Activated CD4-positive, alpha-beta T cell treated with anti-CD3 and anti-CD28 coated beads, Interleukin-2, amount 10 ng/mL, durations not matched to agents 24 days and 14 days (primary cell): Measurements from ENCODE around the gene SKA3. TPM values are rescaled to one million over a fixed set of nuclear protein-coding genes. Genes with fewer than 3 reads are reported as not detected.
"Not testable (repeated sequence)": the region's sequence is repeated elsewhere in the genome, so short reads cannot be mapped to it uniquely, and the experiment has no call there.

ENCODE experiments used
- DNase-seq: peaks from one replicate; pipeline ENCODE4 v3.0.0; 2022
- H3K27ac Mint-ChIP-seq: one replicate; pipeline ENCODE4 v1.8.0; 2022; ENCODE audit warnings: mild to moderate bottlenecking, mixed read lengths
- H3K27me3 Mint-ChIP-seq: one replicate; pipeline ENCODE4 v1.8.0; 2022; ENCODE audit warnings: mixed read lengths
- H3K36me3 Mint-ChIP-seq: one replicate; pipeline ENCODE4 v1.8.0; 2022; ENCODE audit warnings: low read depth, mild to moderate bottlenecking, mixed read lengths
- H3K4me1 Mint-ChIP-seq: one replicate; pipeline ENCODE4 v1.8.0; 2021; ENCODE audit warnings: mixed read lengths
- H3K4me3 Mint-ChIP-seq: one replicate; pipeline ENCODE4 v1.8.0; 2022; ENCODE audit warnings: mild to moderate bottlenecking, moderate library complexity, mixed read lengths
- H3K9me3 Mint-ChIP-seq: one replicate; pipeline ENCODE4 v1.8.0; 2021; ENCODE audit warnings: mixed read lengths
- intact Hi-C: fragments of 100-400 bp; cut with micrococcal nuclease; formaldehyde crosslinking; loops from one replicate; pipeline ENCODE4 v1.15.1; 2023
- total RNA-seq: library from RNA; stranded (reverse); gene quantifications from 2 replicates; pipeline ENCODE4 v1.2.3, GENCODE V29; 2022

Gene SKA3
- total RNA-seq, 1 donor from 2014 or later, result 35.6 TPM

- H3K4me3 Mint-ChIP-seq, H3K27ac Mint-ChIP-seq, H3K36me3 Mint-ChIP-seq, H3K9me3 Mint-ChIP-seq, DNase-seq, intact Hi-C loops, H3K4me1 Mint-ChIP-seq: not testable (repeated sequence)
- peaks cover 10% of the 10 kb centered on the region for H3K27me3 Mint-ChIP-seq
Observed at GRCh38 chr13:21197606-21198225, 21.4 kb upstream of the SKA3 start.

GRCh38 chr13:21194756-21195155 is 18.4 kb upstream of the SKA3 start:
- H3K36me3 Mint-ChIP-seq, H3K9me3 Mint-ChIP-seq, H3K4me1 Mint-ChIP-seq, H3K4me3 Mint-ChIP-seq, DNase-seq, intact Hi-C loops, H3K27ac Mint-ChIP-seq: not testable (repeated sequence)
- H3K27me3 Mint-ChIP-seq, result peaks cover 10% of the 10 kb centered on the region

GRCh38 chr13:21186410-21186809 is 10.1 kb upstream of the SKA3 start:
- H3K9me3 Mint-ChIP-seq, DNase-seq, H3K36me3 Mint-ChIP-seq, intact Hi-C loops, H3K27me3 Mint-ChIP-seq, H3K4me1 Mint-ChIP-seq, H3K4me3 Mint-ChIP-seq, H3K27ac Mint-ChIP-seq: not testable (repeated sequence)

GRCh38 chr13:21181671-21182070 is 5.3 kb upstream of the SKA3 start:
- intact Hi-C loops, result loop anchor here (2.0 kb wide), 1 partner anchor 71 kb away; no protein-coding TSS in a partner anchor
- H3K4me1 Mint-ChIP-seq, result peaks cover 10% of the 10 kb centered on the region
- no peak for DNase-seq
- no peak overlapping the region for H3K4me3 Mint-ChIP-seq
- no peaks in the 10 kb centered on the region for H3K9me3 Mint-ChIP-seq
- H3K27me3 Mint-ChIP-seq, result no peaks in the 10 kb centered on the region
- H3K36me3 Mint-ChIP-seq, result peaks cover 20% of the 10 kb centered on the region
- no peak overlapping the region for H3K27ac Mint-ChIP-seq

GRCh38 chr13:21176982-21177284 is 581 bp upstream of the SKA3 start:
- DNase-seq, result no peak
- no peaks in the 10 kb centered on the region for H3K27me3 Mint-ChIP-seq
- intact Hi-C loops, result loop anchor here (1.0 to 10.0 kb wide), 5 partner anchors 122 to 428 kb away; partner anchors contain the start of genes MICU2 and XPO4
- peaks cover 29% of the 10 kb centered on the region for H3K36me3 Mint-ChIP-seq
- peak overlapping the region; percentile 98 for H3K27ac Mint-ChIP-seq
- no peaks in the 10 kb centered on the region for H3K9me3 Mint-ChIP-seq
- H3K4me1 Mint-ChIP-seq, result peaks cover 23% of the 10 kb centered on the region
- H3K4me3 Mint-ChIP-seq, result peak overlapping the region; percentile 99

GRCh38 chr13:21175656-21176214 is 617 bp downstream of the SKA3 start:
- intact Hi-C loops, result loop anchor here (1.0 to 10.0 kb wide), 5 partner anchors 123 to 429 kb away; partner anchors contain the start of genes MICU2 and XPO4
- no peaks in the 10 kb centered on the region for H3K9me3 Mint-ChIP-seq

GRCh38 chr13:21173767-21174166 is 2.6 kb downstream of the SKA3 start:
- peaks cover 37% of the 10 kb centered on the region for H3K36me3 Mint-ChIP-seq
- H3K27ac Mint-ChIP-seq, H3K27me3 Mint-ChIP-seq, H3K4me3 Mint-ChIP-seq, DNase-seq, H3K9me3 Mint-ChIP-seq: not testable (repeated sequence)
- H3K4me1 Mint-ChIP-seq, result peaks cover 21% of the 10 kb centered on the region
- intact Hi-C loops, result loop anchor here (10.0 kb wide), 1 partner anchor 431 kb away; the partner anchor contains the start of gene MICU2

More at GRCh38 chr13:21175656-21176214, 617 bp downstream of the SKA3 start:
- peak overlapping the region; percentile 99 for H3K4me3 Mint-ChIP-seq
- no peaks in the 10 kb centered on the region for H3K27me3 Mint-ChIP-seq
- peaks cover 23% of the 10 kb centered on the region for H3K4me1 Mint-ChIP-seq
- H3K36me3 Mint-ChIP-seq, result peaks cover 33% of the 10 kb centered on the region
- H3K27ac Mint-ChIP-seq, result peak overlapping the region; percentile 98
- DNase-seq, result no peak

GRCh38 chr13:21171420-21171819 is 4.9 kb downstream of the SKA3 start:
- DNase-seq, result no peak
- Mint-ChIP-seq H3K4me3 (no peak overlapping the region), H3K36me3 (peaks cover 30% of the 10 kb centered on the region), H3K9me3 (no peaks in the 10 kb centered on the region), H3K27me3 (no peaks in the 10 kb centered on the region), H3K27ac (no peak overlapping the region), H3K4me1 (peaks cover 15% of the 10 kb centered on the region)
- intact Hi-C loops, result loop anchor here (10.0 kb wide), 1 partner anchor 433 kb away; the partner anchor contains the start of gene MICU2

- peaks cover 20% of the 10 kb centered on the region for H3K36me3 Mint-ChIP-seq
- intact Hi-C loops, H3K27me3 Mint-ChIP-seq, DNase-seq, H3K9me3 Mint-ChIP-seq, H3K4me3 Mint-ChIP-seq, H3K27ac Mint-ChIP-seq, H3K4me1 Mint-ChIP-seq: not testable (repeated sequence)
Observed at GRCh38 chr13:21165606-21166005, 10.7 kb downstream of the SKA3 start.

GRCh38 chr13:21164631-21165030 is 11.7 kb downstream of the SKA3 start:
- H3K4me3 Mint-ChIP-seq, result no peak overlapping the region
- intact Hi-C loops, result no loop called here
- no peak for DNase-seq
- H3K27ac Mint-ChIP-seq, result no peak overlapping the region
- H3K9me3 Mint-ChIP-seq, result no peaks in the 10 kb centered on the region
- no peaks in the 10 kb centered on the region for H3K27me3 Mint-ChIP-seq
- H3K4me1 Mint-ChIP-seq, result peaks cover 3% of the 10 kb centered on the region
- H3K36me3 Mint-ChIP-seq, result peaks cover 20% of the 10 kb centered on the region

- Mint-ChIP-seq H3K27me3 (no peaks in the 10 kb centered on the region), H3K4me1 (peaks cover 7% of the 10 kb centered on the region), H3K4me3 (no peak overlapping the region), H3K27ac (peak overlapping the region; percentile 1), H3K9me3 (no peaks in the 10 kb centered on the region), H3K36me3 (peaks cover 30% of the 10 kb centered on the region)
- no peak for DNase-seq
- intact Hi-C loops, result no loop called here
Observed at GRCh38 chr13:21152251-21152899, 24.0 kb downstream of the SKA3 start.

GRCh38 chr13:21150013-21150412 is 26.3 kb downstream of the SKA3 start:
- Mint-ChIP-seq H3K27ac (peak overlapping the region; percentile 23), H3K27me3 (no peaks in the 10 kb centered on the region), H3K36me3 (peaks cover 33% of the 10 kb centered on the region), H3K4me3 (no peak overlapping the region), H3K4me1 (peaks cover 7% of the 10 kb centered on the region), H3K9me3 (no peaks in the 10 kb centered on the region)
- no peak for DNase-seq
- intact Hi-C loops, result no loop called here

- Mint-ChIP-seq H3K27me3 (no peaks in the 10 kb centered on the region), H3K36me3 (peaks cover 30% of the 10 kb centered on the region), H3K27ac (no peak overlapping the region), H3K4me3 (no peak overlapping the region), H3K9me3 (no peaks in the 10 kb centered on the region), H3K4me1 (peaks cover 8% of the 10 kb centered on the region)
- intact Hi-C loops, result no loop called here
- no peak for DNase-seq
Observed at GRCh38 chr13:21149568-21149967, 26.8 kb downstream of the SKA3 start.

GRCh38 chr13:21148557-21149258 is 27.6 kb downstream of the SKA3 start:
- H3K36me3 Mint-ChIP-seq, result peaks cover 26% of the 10 kb centered on the region
- no peaks in the 10 kb centered on the region for H3K9me3 Mint-ChIP-seq
- no peak overlapping the region for H3K27ac Mint-ChIP-seq
- DNase-seq, result no peak
- intact Hi-C loops, result no loop called here
- peaks cover 12% of the 10 kb centered on the region for H3K4me1 Mint-ChIP-seq
- H3K4me3 Mint-ChIP-seq, result no peak overlapping the region
- H3K27me3 Mint-ChIP-seq, result no peaks in the 10 kb centered on the region
